K562 (cell line): ENCODE data around the gene MCM5. TPM values are rescaled to one million over a fixed set of nuclear protein-coding genes. Genes with fewer than 3 reads are reported as not detected.

ENCODE experiments used
- ATAC-seq: fragments of 200-7000 bp; cut with Tn5 transposase; 3 replicates; pipeline ENCODE4 v1.9.1; 2020; ENCODE audit warnings: moderate library complexity
- BruUV-seq: library from RNA; stranded (reverse); fragments of 400-500 nt; replicated peaks from 2 replicates; lab custom pipeline; 2021; lab: Mats Ljungman, UMichigan
- CTCF ChIA-PET: fragments of 300-600 bp; formaldehyde crosslinking; extraction: SDS; loops from one replicate; lab custom pipeline; 2021; ENCODE audit warnings: low intra/inter-chr PET ratio; lab: Yijun Ruan, JAX
- POLR2A ChIA-PET: fragments of 300-600, 350-650 bp; sonication (Branson Sonifier 250); formaldehyde crosslinking; extraction: SDS; loops from one replicate; lab custom pipeline; 2021; ENCODE audit warnings: antibody characterized with exemption, inconsistent platforms; lab: Yijun Ruan, JAX
- DNase-seq, 4 experiments: peaks; one replicate each; pipeline versions ENCODE4 v3.0.0 to v3.0.0-alpha.2; 2011 to 2018; ENCODE audit warnings: low spot score in 3 of 4, mixed read lengths in 3 of 4; ENCODE audit errors: extremely low read depth in 1 of 4
- FAIRE-seq: peaks from 2 replicates; lab custom pipeline; 2011; peaks lifted over from hg19 to GRCh38; lab: Jason Lieb, UNC
- H2AFZ ChIP-seq: 2 replicates; pipeline ENCODE4 v1.6.0; 2011; ENCODE audit warnings: low read depth, low read length, control low read depth, inconsistent platforms
- H3K27ac ChIP-seq: fragments of 200-600 bp; 3 replicates; pipeline ENCODE4 v1.8.0; 2011; ENCODE audit warnings: low read depth, mild to moderate bottlenecking, control low read depth, inconsistent platforms, low read length, moderate library complexity, mixed read lengths; ENCODE audit errors: extremely low read depth
- H3K27me3 ChIP-seq, 2 experiments: fragments of 300-600 bp in 1 of 2; 2 replicates in 1 of 2; 3 replicates in 1 of 2; pipeline versions ENCODE4 v1.6.0 to v1.8.0; 2011; ENCODE audit warnings: inconsistent platforms in 2 of 2, low read length in 2 of 2, mild to moderate bottlenecking in 1 of 2, mixed read lengths in 1 of 2, moderate library complexity in 1 of 2; ENCODE audit not compliant: control insufficient read depth in 2 of 2, insufficient read depth in 2 of 2
- H3K36me3 ChIP-seq: fragments of 300-600 bp; 3 replicates; pipeline ENCODE4 v1.8.0; 2011; ENCODE audit warnings: mild to moderate bottlenecking, low read length, inconsistent platforms; ENCODE audit not compliant: control insufficient read depth, insufficient read depth
- H3K4me1 ChIP-seq, 2 experiments: fragments of 200-600 bp in 1 of 2; replicated peaks in 1 of 2; 2 replicates in 1 of 2; 3 replicates in 1 of 2; pipeline versions ENCODE4 v1.5.1 to v1.8.0; 2011; ENCODE audit warnings: inconsistent platforms in 2 of 2, low read length in 2 of 2, mild to moderate bottlenecking in 1 of 2, mixed read lengths in 1 of 2, moderate library complexity in 1 of 2; ENCODE audit not compliant: control insufficient read depth in 2 of 2, insufficient read depth in 2 of 2
- H3K4me2 ChIP-seq: 2 replicates; pipeline ENCODE4 v1.6.1; 2011; ENCODE audit warnings: low read length, control low read depth, inconsistent platforms, mixed read lengths; ENCODE audit not compliant: insufficient read depth
- H3K4me3 ChIP-seq: fragments of 200-600 bp; sonication (generic), shearing (Covaris generic); 2 replicates; pipeline ENCODE4 v1.5.1; 2016; ENCODE audit warnings: control low read depth, inconsistent platforms
- H3K79me2 ChIP-seq: fragments of 200-600 bp; 3 replicates; pipeline ENCODE4 v1.8.0; 2011; ENCODE audit warnings: low read length, inconsistent platforms; ENCODE audit not compliant: control insufficient read depth, insufficient read depth
- H3K9ac ChIP-seq, 2 experiments: 2 replicates each; pipeline versions ENCODE4 v1.6.0 to v1.6.1; 2011; ENCODE audit warnings: low read depth in 2 of 2, low read length in 2 of 2, control low read depth in 1 of 2, inconsistent platforms in 1 of 2, mild to moderate bottlenecking in 1 of 2, mixed read lengths in 1 of 2; ENCODE audit not compliant: insufficient read depth in 1 of 2
- H3K9me1 ChIP-seq: one replicate; pipeline ENCODE4 v1.6.0; 2011; ENCODE audit warnings: inconsistent platforms, mild to moderate bottlenecking, low read length, moderate library complexity; ENCODE audit not compliant: control insufficient read depth, insufficient read depth
- H3K9me3 ChIP-seq: replicated peaks from 2 replicates; pipeline ENCODE4 v1.5.1; 2011; ENCODE audit warnings: low read depth, low read length, inconsistent platforms; ENCODE audit not compliant: control insufficient read depth, insufficient read depth
- H4K20me1 ChIP-seq: replicated peaks from 2 replicates; pipeline ENCODE4 v1.6.1; 2011; ENCODE audit warnings: low read length, inconsistent platforms, mixed read lengths; ENCODE audit not compliant: control insufficient read depth, insufficient read depth
- COPS2 ChIP-seq: fragments of 450-650 bp; conservative IDR thresholded peaks from 2 replicates; pipeline ENCODE4 v1.6.1; 2016; ENCODE audit warnings: mild to moderate bottlenecking, moderate library complexity
- E2F3 ChIP-seq: fragments of 250-450 bp; sonication (Bioruptor Pico); IDR thresholded peaks from 2 replicates; pipeline ENCODE4 v1.4.0; 2020; ENCODE audit warnings: mild to moderate bottlenecking
- ETS2 ChIP-seq: IDR thresholded peaks from 2 replicates; pipeline ENCODE4 v1.6.1; 2016; ENCODE audit warnings: borderline replicate concordance, missing genetic modification characterization, mild to moderate bottlenecking, moderate library complexity, missing compliant biosample characterization; ENCODE audit not compliant: poor library complexity, severe bottlenecking
- FUS ChIP-seq: fragments of 200-400 bp; formaldehyde crosslinking; optimal IDR thresholded peaks from 2 replicates; pipeline ENCODE3; 2017; ENCODE audit warnings: low read depth, low read length
- GABPB1 ChIP-seq: sonication (generic); formaldehyde crosslinking; IDR thresholded peaks from 2 replicates; pipeline ENCODE4 v1.8.0; 2022; ENCODE audit warnings: mild to moderate bottlenecking, missing genetic modification reagents
- HNRNPLL ChIP-seq: fragments of 200-400 bp; formaldehyde crosslinking; IDR thresholded peaks from 2 replicates; pipeline ENCODE4 v1.6.1; 2017; ENCODE audit warnings: low read length, low read depth, mild to moderate bottlenecking; ENCODE audit not compliant: poor library complexity, severe bottlenecking
- POLR2AphosphoS5 ChIP-seq: IDR thresholded peaks from 2 replicates; pipeline ENCODE4 v1.6.1; 2011; ENCODE audit warnings: mild to moderate bottlenecking, low read depth, low read length, moderate library complexity; ENCODE audit not compliant: control insufficient read depth, insufficient read depth
- SIN3A ChIP-seq, 2 experiments: fragments of 150-350 bp in 1 of 2; IDR thresholded peaks; 2 replicates each; pipeline ENCODE4 v1.6.1; 2011 to 2016; ENCODE audit warnings: borderline replicate concordance in 2 of 2, low read depth in 2 of 2, low read length in 2 of 2, mild to moderate bottlenecking in 2 of 2, moderate library complexity in 2 of 2; ENCODE audit not compliant: control insufficient read depth in 1 of 2
- U2AF2 ChIP-seq: fragments of 200-400 bp; formaldehyde crosslinking; optimal IDR thresholded peaks from 2 replicates; pipeline ENCODE3; 2017; ENCODE audit warnings: low read depth, mild to moderate bottlenecking, low read length
- XRCC5 ChIP-seq: fragments of 200-400 bp; formaldehyde crosslinking; IDR thresholded peaks from 2 replicates; pipeline ENCODE4 v1.6.1; 2017; ENCODE audit warnings: low read depth, mild to moderate bottlenecking, low read length
- ZBTB8A ChIP-seq: fragments of 450-650 bp; IDR thresholded peaks from 2 replicates; pipeline ENCODE4 v1.6.1; 2018; ENCODE audit warnings: mild to moderate bottlenecking, moderate library complexity; ENCODE audit not compliant: partially characterized antibody
- ZNF133 ChIP-seq: fragments of 250-450 bp; sonication (Bioruptor Pico); IDR thresholded peaks from 2 replicates; pipeline ENCODE4 v1.4.0; 2020; ENCODE audit warnings: mild to moderate bottlenecking
- WGBS: fragments of 100-300 bp; shearing (Covaris generic); methylation state at CpG from one replicate; pipeline ENCODE4 v1.1.6; 2016; ENCODE audit warnings: low coverage, mixed read lengths; ENCODE audit not compliant: insufficient coverage; ENCODE audit errors: missing lambda C conversion rate; 5-methylcytosine and 5-hydroxymethylcytosine counted together
- in situ Hi-C: fragments of 300-500 bp; cut with MboI; formaldehyde crosslinking; loops from 4 replicates; pipeline ENCODE4 v1.15.0; 2018; ENCODE audit warnings: inconsistent platforms, mixed read lengths
- intact Hi-C: fragments of 100-400 bp; cut with micrococcal nuclease; formaldehyde crosslinking; loops from 2 replicates; pipeline ENCODE4 v1.14.2; 2022
- polyA plus RNA-seq, 8 experiments: library from polyadenylated mRNA; depleted of rRNA in 4 of 8; stranded (reverse) in 5 of 8; unstranded in 3 of 8; fragments of >200 nt; fragmentation: Nextera tagmentation in 2 of 8; fragmentation: Illumina TruSeq in 1 of 8; extraction: Ambion mirVana in 2 of 8; extraction: Trizol in 1 of 8; gene quantifications; 2 replicates each; pipeline versions ENCODE4 v1.2.1 to v1.2.3, GENCODE V29; 2011 to 2014; ENCODE audit warnings: inconsistent platforms in 1 of 8, missing spikeins in 1 of 8
- total RNA-seq, 7 experiments: library from RNA; depleted of rRNA in 6 of 7; stranded (reverse); fragments of >200 nt in 6 of 7; fragmentation: Illumina TruSeq in 2 of 7; extraction: Trizol in 2 of 7; gene quantifications; 2 replicates each; pipeline versions ENCODE4 v1.2.1 to v1.2.3, GENCODE V29; 2011 to 2021; ENCODE audit warnings: low replicate concordance in 1 of 7
- TF ChIP-seq, protein P1 (sequence below), 3 experiments: fragments of 200-800 bp in 1 of 3; fragments of 250-450 bp in 1 of 3; fragments of 450-650 bp in 1 of 3; sonication (Bioruptor Pico) in 1 of 3; sonication (Bioruptor generic) in 1 of 3; formaldehyde crosslinking in 1 of 3; IDR thresholded peaks; 2 replicates each; pipeline versions ENCODE4 v1.6.1 to v1.8.0; 2016 to 2022; ENCODE audit warnings: mild to moderate bottlenecking in 2 of 3, missing genetic modification characterization in 2 of 3, missing compliant biosample characterization in 1 of 3, moderate library complexity in 1 of 3
- TF ChIP-seq, protein P2 (sequence below): fragments of 450-650 bp; formaldehyde crosslinking; IDR thresholded peaks from 2 replicates; pipeline ENCODE4 v1.4.0; 2020; ENCODE audit warnings: mild to moderate bottlenecking, moderate library complexity
- TF ChIP-seq, protein P3 (sequence below): IDR thresholded peaks from 3 replicates; pipeline ENCODE4 v1.6.1; 2011; ENCODE audit warnings: borderline replicate concordance, mild to moderate bottlenecking; ENCODE audit not compliant: insufficient read length, insufficient read depth

MCM5 gene
- total and polyA plus RNA-seq, 9 of the 15 experiments (the other 6 are each of a cell fraction or from before 2014, with no cell fraction given), result 5.6 to 180 (median 66.1) TPM

DNA sequence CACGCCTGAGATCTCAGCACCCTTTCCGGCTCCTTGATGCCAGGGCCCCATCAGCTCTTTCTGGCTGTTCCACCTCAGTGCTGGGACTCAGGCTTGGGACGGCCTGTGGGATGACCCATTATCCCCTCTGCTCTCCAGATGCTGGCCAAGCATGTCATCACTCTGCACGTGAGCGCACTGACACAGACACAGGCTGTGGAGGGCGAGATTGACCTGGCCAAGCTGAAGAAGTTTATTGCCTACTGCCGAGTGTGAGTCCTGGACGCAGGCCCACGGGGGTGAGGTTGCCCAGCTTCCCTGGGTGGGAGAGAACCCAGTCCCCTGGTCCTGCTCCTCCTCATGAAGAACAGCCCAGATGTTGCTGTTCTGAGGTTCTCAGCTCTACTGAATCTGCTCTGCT is 17.7 kb downstream of the MCM5 start:
- intact Hi-C loops (no loop called here), in situ Hi-C loops (no loop called here)
- POLR2A ChIA-PET, result interaction anchor here (0.6 to 2.8 kb wide), 4 partner anchors 9 to 21 kb away, joined by 3 to 11 read pairs (median 4); no protein-coding TSS in a partner anchor
- DNase-seq (no peak), FAIRE-seq (no peak), ATAC-seq (no peak)
- H3K27ac ChIP-seq, result no peak overlapping the region
- 0 out of 4 replicates have a peak overlapping the region, but pooled peaks of 1 of the 2 experiments have one; percentile 10 for H3K9ac ChIP-seq
- no peaks in the 10 kb centered on the region for H3K79me2 ChIP-seq
- WGBS, result 96% methylated on average over 4 of the region's 9 CpGs
- H3K4me1 ChIP-seq, result no peaks in the 10 kb centered on the region
- CTCF ChIA-PET, result no interaction called here
- no peaks in the 10 kb centered on the region for H3K27me3 ChIP-seq
- H3K36me3 ChIP-seq, result peaks cover 92% of the 10 kb centered on the region; the same call in 2 of the 3 replicates
- no peaks in the 10 kb centered on the region for H3K9me1 ChIP-seq
- H4K20me1 ChIP-seq, result no peaks in the 10 kb centered on the region; the same call in 1 of the 2 replicates
- no peak overlapping the region for H3K4me3 ChIP-seq
- no peak overlapping the region for H2AFZ ChIP-seq
- H3K9me3 ChIP-seq, result no peaks in the 10 kb centered on the region
- BruUV-seq, result no TSS peak
- H3K4me2 ChIP-seq, result no peak overlapping the region
- TF ChIP-seq FUS, result no peak
- no peak for TF ChIP-seq ETS2
- TF ChIP-seq ZBTB8A, result no peak
- TF ChIP-seq HNRNPLL, result no peak
- TF ChIP-seq, protein P1, sequence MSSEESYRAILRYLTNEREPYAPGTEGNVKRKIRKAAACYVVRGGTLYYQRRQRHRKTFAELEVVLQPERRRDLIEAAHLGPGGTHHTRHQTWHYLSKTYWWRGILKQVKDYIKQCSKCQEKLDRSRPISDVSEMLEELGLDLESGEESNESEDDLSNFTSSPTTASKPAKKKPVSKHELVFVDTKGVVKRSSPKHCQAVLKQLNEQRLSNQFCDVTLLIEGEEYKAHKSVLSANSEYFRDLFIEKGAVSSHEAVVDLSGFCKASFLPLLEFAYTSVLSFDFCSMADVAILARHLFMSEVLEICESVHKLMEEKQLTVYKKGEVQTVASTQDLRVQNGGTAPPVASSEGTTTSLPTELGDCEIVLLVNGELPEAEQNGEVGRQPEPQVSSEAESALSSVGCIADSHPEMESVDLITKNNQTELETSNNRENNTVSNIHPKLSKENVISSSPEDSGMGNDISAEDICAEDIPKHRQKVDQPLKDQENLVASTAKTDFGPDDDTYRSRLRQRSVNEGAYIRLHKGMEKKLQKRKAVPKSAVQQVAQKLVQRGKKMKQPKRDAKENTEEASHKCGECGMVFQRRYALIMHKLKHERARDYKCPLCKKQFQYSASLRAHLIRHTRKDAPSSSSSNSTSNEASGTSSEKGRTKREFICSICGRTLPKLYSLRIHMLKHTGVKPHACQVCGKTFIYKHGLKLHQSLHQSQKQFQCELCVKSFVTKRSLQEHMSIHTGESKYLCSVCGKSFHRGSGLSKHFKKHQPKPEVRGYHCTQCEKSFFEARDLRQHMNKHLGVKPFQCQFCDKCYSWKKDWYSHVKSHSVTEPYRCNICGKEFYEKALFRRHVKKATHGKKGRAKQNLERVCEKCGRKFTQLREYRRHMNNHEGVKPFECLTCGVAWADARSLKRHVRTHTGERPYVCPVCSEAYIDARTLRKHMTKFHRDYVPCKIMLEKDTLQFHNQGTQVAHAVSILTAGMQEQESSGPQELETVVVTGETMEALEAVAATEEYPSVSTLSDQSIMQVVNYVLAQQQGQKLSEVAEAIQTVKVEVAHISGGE (CRISPR knock-in tag; IDR thresholded peaks at IDR 0.05), result no peak
- TF ChIP-seq XRCC5, result no peak
- no peak for TF ChIP-seq GABPB1 (CRISPR knock-in tag)
- no peak for TF ChIP-seq SIN3A (IDR thresholded peaks at IDR 0.05; ENCODE audit: borderline replicate concordance in 2 of 2, control insufficient read depth in 1 of 2, low read depth in 2 of 2, low read length in 2 of 2)
- no peak for TF ChIP-seq E2F3
- TF ChIP-seq U2AF2, result no peak
- TF ChIP-seq ZNF133, result no peak
- TF ChIP-seq, protein P2, sequence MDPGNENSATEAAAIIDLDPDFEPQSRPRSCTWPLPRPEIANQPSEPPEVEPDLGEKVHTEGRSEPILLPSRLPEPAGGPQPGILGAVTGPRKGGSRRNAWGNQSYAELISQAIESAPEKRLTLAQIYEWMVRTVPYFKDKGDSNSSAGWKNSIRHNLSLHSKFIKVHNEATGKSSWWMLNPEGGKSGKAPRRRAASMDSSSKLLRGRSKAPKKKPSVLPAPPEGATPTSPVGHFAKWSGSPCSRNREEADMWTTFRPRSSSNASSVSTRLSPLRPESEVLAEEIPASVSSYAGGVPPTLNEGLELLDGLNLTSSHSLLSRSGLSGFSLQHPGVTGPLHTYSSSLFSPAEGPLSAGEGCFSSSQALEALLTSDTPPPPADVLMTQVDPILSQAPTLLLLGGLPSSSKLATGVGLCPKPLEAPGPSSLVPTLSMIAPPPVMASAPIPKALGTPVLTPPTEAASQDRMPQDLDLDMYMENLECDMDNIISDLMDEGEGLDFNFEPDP, result no peak
- TF ChIP-seq COPS2, result no peak
- TF ChIP-seq POLR2AphosphoS5, result no peak
- TF ChIP-seq, protein P3, sequence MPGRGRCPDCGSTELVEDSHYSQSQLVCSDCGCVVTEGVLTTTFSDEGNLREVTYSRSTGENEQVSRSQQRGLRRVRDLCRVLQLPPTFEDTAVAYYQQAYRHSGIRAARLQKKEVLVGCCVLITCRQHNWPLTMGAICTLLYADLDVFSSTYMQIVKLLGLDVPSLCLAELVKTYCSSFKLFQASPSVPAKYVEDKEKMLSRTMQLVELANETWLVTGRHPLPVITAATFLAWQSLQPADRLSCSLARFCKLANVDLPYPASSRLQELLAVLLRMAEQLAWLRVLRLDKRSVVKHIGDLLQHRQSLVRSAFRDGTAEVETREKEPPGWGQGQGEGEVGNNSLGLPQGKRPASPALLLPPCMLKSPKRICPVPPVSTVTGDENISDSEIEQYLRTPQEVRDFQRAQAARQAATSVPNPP, result no peak
